ENCODE results near the gene MOCS1.

DNA sequence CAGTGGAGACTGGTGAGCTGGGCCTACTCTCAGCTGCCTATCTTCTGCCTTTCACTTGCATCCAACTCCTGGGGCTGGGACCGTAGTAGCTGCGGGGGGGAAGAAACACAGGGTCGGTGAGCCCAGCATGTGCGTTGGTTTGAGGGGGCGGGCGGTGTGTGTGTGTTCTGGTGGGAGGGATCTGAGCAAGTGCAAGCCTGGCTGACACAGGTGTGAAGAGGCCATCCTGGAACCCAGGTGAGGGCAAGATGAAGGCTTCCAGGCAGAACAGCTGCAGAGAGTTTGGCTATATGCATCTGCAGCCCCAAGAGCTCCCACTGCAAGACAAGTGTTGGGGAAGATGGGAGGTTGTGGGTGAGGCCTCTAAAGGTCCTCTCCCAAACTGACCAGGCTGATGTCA, 30.6 kb downstream of the MOCS1 start:
- TF ChIP-seq, protein P1, sequence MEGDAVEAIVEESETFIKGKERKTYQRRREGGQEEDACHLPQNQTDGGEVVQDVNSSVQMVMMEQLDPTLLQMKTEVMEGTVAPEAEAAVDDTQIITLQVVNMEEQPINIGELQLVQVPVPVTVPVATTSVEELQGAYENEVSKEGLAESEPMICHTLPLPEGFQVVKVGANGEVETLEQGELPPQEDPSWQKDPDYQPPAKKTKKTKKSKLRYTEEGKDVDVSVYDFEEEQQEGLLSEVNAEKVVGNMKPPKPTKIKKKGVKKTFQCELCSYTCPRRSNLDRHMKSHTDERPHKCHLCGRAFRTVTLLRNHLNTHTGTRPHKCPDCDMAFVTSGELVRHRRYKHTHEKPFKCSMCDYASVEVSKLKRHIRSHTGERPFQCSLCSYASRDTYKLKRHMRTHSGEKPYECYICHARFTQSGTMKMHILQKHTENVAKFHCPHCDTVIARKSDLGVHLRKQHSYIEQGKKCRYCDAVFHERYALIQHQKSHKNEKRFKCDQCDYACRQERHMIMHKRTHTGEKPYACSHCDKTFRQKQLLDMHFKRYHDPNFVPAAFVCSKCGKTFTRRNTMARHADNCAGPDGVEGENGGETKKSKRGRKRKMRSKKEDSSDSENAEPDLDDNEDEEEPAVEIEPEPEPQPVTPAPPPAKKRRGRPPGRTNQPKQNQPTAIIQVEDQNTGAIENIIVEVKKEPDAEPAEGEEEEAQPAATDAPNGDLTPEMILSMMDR (IDR thresholded peaks at IDR 0.05; ENCODE audit: low read depth, low read length): no peak
- TF ChIP-seq POLR2A (IDR thresholded peaks at IDR 0.05; ENCODE audit: extremely low read depth, insufficient read length): no peak
- TF ChIP-seq, protein P2, sequence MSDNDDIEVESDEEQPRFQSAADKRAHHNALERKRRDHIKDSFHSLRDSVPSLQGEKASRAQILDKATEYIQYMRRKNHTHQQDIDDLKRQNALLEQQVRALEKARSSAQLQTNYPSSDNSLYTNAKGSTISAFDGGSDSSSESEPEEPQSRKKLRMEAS (IDR thresholded peaks at IDR 0.05; ENCODE audit: low read depth, low read length): no peak

Measured in NB4 (cell line).